Neural crest cell (in vitro differentiated cells): ENCODE results near the gene MALT1. TPM values are rescaled to one million over a fixed set of nuclear protein-coding genes. Genes with fewer than 3 reads are reported as not detected.

Source experiments
- DNase-seq: peaks from one replicate; pipeline ENCODE4 v3.0.0; 2021; ENCODE audit warnings: low read depth, mixed read lengths, low spot score
- H3K27ac Mint-ChIP-seq: one replicate; pipeline ENCODE4 v1.8.0; 2021; ENCODE audit warnings: mild to moderate bottlenecking, mixed read lengths; ENCODE audit not compliant: unreplicated experiment
- H3K27me3 Mint-ChIP-seq: 2 replicates; pipeline ENCODE4 v1.8.0; 2021; ENCODE audit warnings: low read depth, mild to moderate bottlenecking, mixed read lengths
- H3K36me3 Mint-ChIP-seq: 2 replicates; pipeline ENCODE4 v1.8.0; 2021; ENCODE audit warnings: low read depth, mild to moderate bottlenecking, mixed read lengths
- H3K4me1 Mint-ChIP-seq: 2 replicates; pipeline ENCODE4 v1.8.0; 2021; ENCODE audit warnings: mixed read lengths
- H3K4me3 Mint-ChIP-seq: one replicate; pipeline ENCODE4 v1.8.0; 2021; ENCODE audit warnings: mild to moderate bottlenecking, mixed read lengths
- H3K9me3 Mint-ChIP-seq: 2 replicates; pipeline ENCODE4 v1.8.0; 2021; ENCODE audit warnings: mixed read lengths
- CTCF ChIP-seq: fragments of 200-600 bp; sonication (generic); conservative IDR thresholded peaks from 2 replicates; pipeline ENCODE4 v1.5.0; 2021; ENCODE audit warnings: antibody characterized with exemption, mild to moderate bottlenecking
- total RNA-seq: library from RNA; stranded (reverse); gene quantifications from 2 replicates; pipeline ENCODE4 v1.2.1, GENCODE V29; 2021

The MALT1 gene
- total RNA-seq, 1 donor from 2014 or later = 17.6 TPM

DNA sequence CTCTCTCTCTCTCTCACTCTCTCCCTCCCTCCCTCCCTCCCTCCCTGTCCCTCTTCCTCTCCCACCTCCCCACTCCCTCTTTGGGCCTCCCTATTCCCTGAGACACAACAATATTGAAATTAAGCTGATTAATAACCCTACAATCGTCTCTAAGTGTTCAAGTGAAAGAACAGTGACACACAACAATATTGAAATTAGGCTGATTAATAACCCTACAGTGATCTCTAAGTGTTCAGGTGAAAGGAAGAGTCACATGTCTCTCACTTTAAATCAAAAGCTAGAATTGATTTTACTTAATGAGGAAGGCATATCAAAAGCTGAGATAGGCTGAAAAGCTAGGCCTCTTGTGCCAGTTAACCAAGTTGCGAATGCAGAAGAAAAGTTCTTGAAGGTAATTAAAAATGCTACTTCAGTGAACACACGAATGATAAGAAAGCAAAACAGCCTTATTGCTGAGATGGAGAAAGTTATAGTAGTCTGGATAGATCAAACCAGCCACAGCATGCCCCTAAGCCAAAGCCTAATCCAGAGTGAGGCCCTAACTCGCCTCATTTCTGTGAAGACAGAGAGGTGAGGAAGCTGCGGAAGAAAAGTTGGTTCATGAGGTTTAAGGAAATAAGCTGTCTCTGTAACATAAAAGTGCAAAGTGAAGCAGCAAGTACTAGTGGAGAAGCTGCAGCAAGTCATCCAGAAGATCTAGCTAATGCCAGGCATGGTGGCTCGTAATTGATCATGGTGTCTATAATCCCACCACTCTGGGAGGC is 21.3 kb downstream of the MALT1 start:
- H3K36me3 Mint-ChIP-seq = peaks cover 23% of the 10 kb centered on the region
- no peaks in the 10 kb centered on the region for H3K27me3 Mint-ChIP-seq
- H3K9me3 Mint-ChIP-seq = peaks cover 5% of the 10 kb centered on the region
- no peak for TF ChIP-seq CTCF
- H3K4me3 Mint-ChIP-seq = no peak overlapping the region
- H3K4me1 Mint-ChIP-seq = peaks cover 4% of the 10 kb centered on the region
- DNase-seq = no peak
- H3K27ac Mint-ChIP-seq = no peak overlapping the region

DNA sequence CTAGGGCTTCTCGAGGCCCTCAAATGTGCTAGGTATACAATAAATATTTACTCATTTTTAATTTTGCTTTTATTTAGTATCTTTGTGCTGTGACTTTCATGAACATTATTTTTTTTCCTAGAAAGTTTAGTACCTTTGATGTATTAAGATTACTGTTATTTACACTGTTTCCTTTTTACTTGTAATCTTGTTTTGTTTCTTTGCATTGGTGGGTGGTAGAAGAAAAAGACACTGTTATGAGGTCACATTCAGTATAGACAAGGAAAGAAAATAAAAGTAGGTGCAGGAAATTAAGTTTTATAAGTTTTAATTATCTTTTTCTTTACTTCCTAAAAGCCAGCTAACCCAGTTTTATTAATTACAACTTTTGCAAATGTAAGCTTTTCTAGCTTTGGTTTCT is 23.0 kb downstream of the MALT1 start:
- no peaks in the 10 kb centered on the region for H3K27me3 Mint-ChIP-seq
- H3K36me3 Mint-ChIP-seq = peaks cover 19% of the 10 kb centered on the region
- H3K9me3 Mint-ChIP-seq = peaks cover 5% of the 10 kb centered on the region
- H3K27ac Mint-ChIP-seq = no peak overlapping the region
- no peak for DNase-seq
- H3K4me3 Mint-ChIP-seq = no peak overlapping the region
- H3K4me1 Mint-ChIP-seq = peaks cover 4% of the 10 kb centered on the region
- no peak for TF ChIP-seq CTCF

- Mint-ChIP-seq H3K27ac (no peak overlapping the region), H3K4me3 (no peak overlapping the region), H3K36me3 (peaks cover 12% of the 10 kb centered on the region), H3K4me1 (peaks cover 4% of the 10 kb centered on the region), H3K27me3 (no peaks in the 10 kb centered on the region), H3K9me3 (no peaks in the 10 kb centered on the region)
- no peak for DNase-seq
- no peak for TF ChIP-seq CTCF
Measured at GRCh38 chr18:58694720-58695468, 23.6 kb downstream of the MALT1 start.

- Mint-ChIP-seq H3K9me3 (no peaks in the 10 kb centered on the region), H3K27ac (no peak overlapping the region), H3K27me3 (no peaks in the 10 kb centered on the region), H3K36me3 (peaks cover 7% of the 10 kb centered on the region), H3K4me3 (no peak overlapping the region), H3K4me1 (peaks cover 4% of the 10 kb centered on the region)
- DNase-seq = no peak
- no peak for TF ChIP-seq CTCF
Measured at GRCh38 chr18:58695772-58696171, 24.5 kb downstream of the MALT1 start.

- Mint-ChIP-seq H3K4me1 (peaks cover 4% of the 10 kb centered on the region), H3K27ac (no peak overlapping the region), H3K9me3 (no peaks in the 10 kb centered on the region), H3K36me3 (peaks cover 11% of the 10 kb centered on the region), H3K27me3 (no peaks in the 10 kb centered on the region), H3K4me3 (no peak overlapping the region)
- TF ChIP-seq CTCF = no peak
- DNase-seq = no peak
Measured at GRCh38 chr18:58697146-58697545, 25.9 kb downstream of the MALT1 start.
